Psoas muscle (tissue), 8 donors: Measurements from ENCODE around the gene SLC25A28. TPM values are rescaled to one million over a fixed set of nuclear protein-coding genes. Genes with fewer than 3 reads are reported as not detected.

Experiments used
- ATAC-seq, 4 donors: fragments of 200-7000 bp; cut with Tn5 transposase; one replicate each; pipeline ENCODE4 v1.9.1; 2020; ENCODE audit warnings: moderate library complexity in 3 of 4, mild to moderate bottlenecking in 2 of 4
- DNase-seq, 2 donors: peaks; one replicate each; pipeline ENCODE4 v3.0.0-alpha.2; 2020
- H3K27ac ChIP-seq: fragments of 200-600 bp; one replicate; pipeline ENCODE4 v1.8.0; 2022
- H3K27me3 ChIP-seq, 3 donors: fragments of 200-600 bp in 1 of 3; one replicate each; pipeline versions ENCODE4 v1.6.1 to v1.8.0; 2013 to 2022; ENCODE audit warnings: low read length in 2 of 3, mild to moderate bottlenecking in 2 of 3, moderate library complexity in 1 of 3; ENCODE audit not compliant: insufficient read depth in 3 of 3
- H3K36me3 ChIP-seq, 2 donors: fragments of 200-600 bp in 1 of 2; one replicate each; pipeline versions ENCODE4 v1.6.1 to v1.8.0; 2013 to 2022; ENCODE audit warnings: low read depth in 1 of 2, mild to moderate bottlenecking in 1 of 2, moderate library complexity in 1 of 2; ENCODE audit not compliant: insufficient read depth in 1 of 2
- H3K4me1 ChIP-seq: fragments of 200-600 bp; one replicate; pipeline ENCODE4 v1.8.0; 2022
- H3K4me3 ChIP-seq: fragments of 200-600 bp; one replicate; pipeline ENCODE4 v1.8.0; 2022; ENCODE audit warnings: mild to moderate bottlenecking
- H3K9me3 ChIP-seq: fragments of 200-600 bp; one replicate; pipeline ENCODE4 v1.8.0; 2022
- WGBS, 3 donors: extraction: QIAGEN DNeasy Blood & Tissue Kit; methylation state at CpG; one replicate each; pipeline versions ENCODE4 v1.1.6 to v1.1.7; 2013; 5-methylcytosine and 5-hydroxymethylcytosine counted together
- intact Hi-C, 2 donors: fragments of 100-400 bp; cut with DNase I; formaldehyde crosslinking; loops; one replicate each; pipeline versions ENCODE4 v1.11.0 to v1.14.2; 2022
- polyA plus RNA-seq, 3 donors: library from polyadenylated mRNA; stranded (reverse); fragments of 200-250 nt; gene quantifications; one replicate each; pipeline ENCODE4 v1.2.3, GENCODE V29; 2013
- total RNA-seq, 4 donors: library from RNA; stranded (reverse); fragmentation: NEBNext Ultra II Directional in 2 of 4; extraction: Animal tissue kit (Norgen Biotek cat#: 25700) in 2 of 4; gene quantifications; one replicate each; pipeline versions ENCODE4 v1.2.1 to v1.2.4, GENCODE V29; 2021 to 2023
- TF ChIP-seq, protein P1 (sequence below): fragments of 200-600 bp; IDR thresholded peaks from one replicate; pipeline ENCODE4 v1.8.0; 2022; ENCODE audit warnings: antibody characterized with exemption
- donor health status: healthy with polysubstance abuse.
- donor health status: DM: no; HTN: no; CAD: no; lungs with moderate emphysema.
- donor health status: Bipolar disorder and iron deficiency.
- donor health status: healthy.
- donor health status: DM: yes; HTN: yes; CAD: no.
- donor health status: DM: no; HTN: no; CAD: no.
- donor health status: DM: no; HTN: no; CAD: no.
- donor health status: DM: yes; HTN: yes; CAD: no.

SLC25A28 gene
- total and polyA plus RNA-seq, 7 donors = 30.6 to 69.8 (median 61.6) TPM

DNA sequence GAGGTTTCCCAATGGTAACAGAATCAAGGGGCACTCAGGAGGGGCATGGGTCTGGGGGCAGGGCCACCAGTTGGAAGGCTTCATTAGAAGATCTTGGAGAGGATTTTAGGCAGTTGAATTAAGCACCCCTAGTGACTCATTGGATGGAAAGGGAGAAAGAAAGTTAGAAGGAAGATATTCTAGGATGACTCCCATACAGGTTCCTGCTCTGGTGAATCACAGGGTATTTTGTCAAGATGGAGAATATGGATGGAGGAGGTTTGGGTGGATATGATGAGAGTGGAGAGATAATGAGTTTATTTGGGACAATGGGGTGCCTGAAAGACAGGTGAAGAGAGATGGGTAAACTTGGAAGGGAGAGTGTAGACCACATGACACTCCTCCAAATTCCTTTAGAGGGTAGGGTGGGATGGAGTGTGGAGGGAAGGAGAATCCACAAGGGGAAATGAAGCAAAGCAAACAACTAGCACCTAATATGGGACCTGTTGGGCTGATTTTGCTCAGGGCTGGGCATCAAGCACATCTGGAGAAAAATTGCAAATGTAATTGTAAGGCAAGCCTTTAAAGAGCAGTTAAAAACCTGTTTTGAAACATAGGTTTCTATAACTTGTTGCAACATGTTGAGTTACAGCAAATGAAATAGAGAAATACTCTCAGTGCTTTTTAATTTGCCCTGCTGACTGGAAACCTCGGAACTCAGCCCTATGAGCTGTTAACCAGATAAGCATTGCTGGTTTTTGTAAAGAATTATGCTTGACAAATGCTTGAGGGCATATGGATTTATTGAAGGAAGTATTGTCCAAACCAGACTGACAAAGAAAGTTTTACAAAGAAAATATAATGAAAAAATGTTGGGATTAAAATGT lies 36.2 kb upstream of the SLC25A28 start:
- H3K9me3 ChIP-seq = no peaks in the 10 kb centered on the region
- DNase-seq (no peak), ATAC-seq (no peak)
- no peak overlapping the region for H3K4me3 ChIP-seq
- H3K36me3 ChIP-seq = peaks cover 0 to 3% of the 10 kb centered on the region in 2 donors
- TF ChIP-seq, protein P1, sequence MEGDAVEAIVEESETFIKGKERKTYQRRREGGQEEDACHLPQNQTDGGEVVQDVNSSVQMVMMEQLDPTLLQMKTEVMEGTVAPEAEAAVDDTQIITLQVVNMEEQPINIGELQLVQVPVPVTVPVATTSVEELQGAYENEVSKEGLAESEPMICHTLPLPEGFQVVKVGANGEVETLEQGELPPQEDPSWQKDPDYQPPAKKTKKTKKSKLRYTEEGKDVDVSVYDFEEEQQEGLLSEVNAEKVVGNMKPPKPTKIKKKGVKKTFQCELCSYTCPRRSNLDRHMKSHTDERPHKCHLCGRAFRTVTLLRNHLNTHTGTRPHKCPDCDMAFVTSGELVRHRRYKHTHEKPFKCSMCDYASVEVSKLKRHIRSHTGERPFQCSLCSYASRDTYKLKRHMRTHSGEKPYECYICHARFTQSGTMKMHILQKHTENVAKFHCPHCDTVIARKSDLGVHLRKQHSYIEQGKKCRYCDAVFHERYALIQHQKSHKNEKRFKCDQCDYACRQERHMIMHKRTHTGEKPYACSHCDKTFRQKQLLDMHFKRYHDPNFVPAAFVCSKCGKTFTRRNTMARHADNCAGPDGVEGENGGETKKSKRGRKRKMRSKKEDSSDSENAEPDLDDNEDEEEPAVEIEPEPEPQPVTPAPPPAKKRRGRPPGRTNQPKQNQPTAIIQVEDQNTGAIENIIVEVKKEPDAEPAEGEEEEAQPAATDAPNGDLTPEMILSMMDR = no peak
- intact Hi-C loops = loop anchor here (5.0 kb wide), 1 partner anchor 34 kb away; the partner anchor contains the start of gene SLC25A28 (in 2 of the 2)
- no peak overlapping the region for H3K27ac ChIP-seq
- WGBS, 3 donors = 0 to 63% (median 0%) methylated on average over 1 of the region's 1 CpG
- peaks cover 4% of the 10 kb centered on the region for H3K4me1 ChIP-seq
- no peaks in the 10 kb centered on the region for H3K27me3 ChIP-seq

DNA sequence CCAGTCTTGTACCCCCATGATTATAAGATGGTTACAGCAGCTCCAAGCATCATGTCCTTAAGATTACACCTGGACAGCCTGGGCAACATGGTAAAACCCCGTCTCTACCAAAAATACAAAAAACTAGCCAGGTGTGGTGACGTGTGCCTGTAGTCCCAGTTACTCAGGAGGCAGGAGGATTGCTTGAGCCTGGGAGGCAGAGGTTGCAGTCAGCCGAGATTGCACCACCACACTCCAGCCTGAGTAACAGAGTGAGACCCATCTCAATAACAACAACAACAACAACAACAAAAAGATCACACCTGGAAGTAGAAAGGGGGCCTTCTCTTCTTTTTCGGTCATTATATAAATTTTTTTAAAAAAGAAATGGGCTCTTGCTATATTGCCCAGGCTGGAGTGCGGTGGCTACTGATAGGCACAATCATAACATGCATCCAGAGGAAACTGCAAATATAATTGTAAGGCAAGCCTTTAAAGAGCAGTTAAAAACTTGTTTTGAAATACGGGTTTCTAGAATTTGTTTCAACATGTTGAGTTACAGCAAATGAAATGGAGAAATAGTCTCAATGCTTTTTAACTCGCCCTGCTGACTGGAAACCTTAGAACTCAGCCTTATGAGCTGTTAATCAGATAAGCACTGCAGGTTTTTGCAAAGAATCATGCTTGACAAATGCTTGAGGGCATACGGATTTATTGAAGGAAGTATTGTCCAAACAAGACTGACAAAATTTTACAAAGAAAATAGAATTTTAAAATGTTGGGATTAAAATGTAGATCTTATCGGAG lies 34.3 kb upstream of the SLC25A28 start:
- H3K4me1 ChIP-seq = no peaks in the 10 kb centered on the region
- intact Hi-C loops = loop anchor here (5.0 kb wide), 1 partner anchor 32 kb away; the partner anchor contains the start of gene SLC25A28 (in 2 of the 2)
- 77 to 84% (median 81%) methylated on average over 9 of the region's 9 CpGs for WGBS, 3 donors
- H3K36me3 ChIP-seq = no peaks in the 10 kb centered on the region
- ATAC-seq (no peak), DNase-seq (no peak)
- no peaks in the 10 kb centered on the region for H3K9me3 ChIP-seq
- TF ChIP-seq, protein P1 = no peak
- no peak overlapping the region for H3K4me3 ChIP-seq
- H3K27me3 ChIP-seq = no peaks in the 10 kb centered on the region
- H3K27ac ChIP-seq = no peak overlapping the region

DNA sequence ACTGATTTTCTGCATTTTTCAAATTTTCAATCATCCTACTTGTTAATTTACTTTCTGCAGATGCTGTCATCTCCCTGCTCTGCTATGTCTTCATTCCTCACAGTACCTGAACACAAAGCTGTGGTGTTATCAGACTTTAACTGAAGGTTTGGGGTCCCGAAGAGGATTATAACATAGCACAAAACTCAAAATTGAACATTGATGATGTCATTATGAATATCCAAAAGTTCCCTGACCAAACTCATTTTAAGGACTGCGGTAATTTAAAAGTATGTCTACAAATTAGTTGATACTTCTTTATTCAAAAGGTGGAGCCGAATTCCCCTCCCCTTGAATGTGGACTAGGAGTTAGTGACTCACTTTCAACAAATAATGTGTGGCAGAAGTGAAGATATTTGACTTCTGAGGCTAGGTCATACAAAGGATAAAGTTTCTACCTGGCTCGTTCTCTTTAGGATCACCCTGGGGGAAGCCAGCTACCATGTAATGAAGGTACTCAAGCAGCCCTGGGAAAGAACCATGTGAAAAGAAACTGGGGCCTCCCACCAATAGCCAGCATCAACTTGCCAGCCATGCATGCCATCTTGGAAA lies 32.7 kb upstream of the SLC25A28 start:
- no peaks in the 10 kb centered on the region for H3K4me1 ChIP-seq
- no peaks in the 10 kb centered on the region for H3K27me3 ChIP-seq
- WGBS, 3 donors = 80 to 91% (median 83%) methylated on average over 4 of the region's 4 CpGs
- intact Hi-C loops = no loop called here
- TF ChIP-seq, protein P1 = no peak
- H3K27ac ChIP-seq = no peak overlapping the region
- H3K4me3 ChIP-seq = no peak overlapping the region
- no peaks in the 10 kb centered on the region for H3K36me3 ChIP-seq
- no peaks in the 10 kb centered on the region for H3K9me3 ChIP-seq
- DNase-seq (no peak), ATAC-seq (no peak)

DNA sequence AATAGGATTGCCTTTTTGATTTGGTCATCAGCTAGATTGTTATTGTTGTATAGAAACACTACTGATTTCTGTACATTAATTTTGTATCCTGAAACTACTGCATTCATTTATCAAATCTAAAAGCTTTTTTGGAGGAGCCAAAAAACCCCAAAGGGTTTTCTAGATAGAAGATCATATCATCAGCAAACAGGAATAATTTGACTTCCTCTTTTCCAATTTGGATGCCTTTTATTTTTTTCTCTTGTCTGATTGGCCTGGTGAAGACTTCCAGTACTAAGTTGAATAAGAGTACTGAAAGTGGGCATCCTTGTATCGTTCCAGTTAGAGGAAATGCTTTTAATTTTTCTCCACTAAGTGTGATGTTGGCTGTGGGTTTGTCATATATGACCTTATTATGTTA lies 28.5 kb upstream of the SLC25A28 start:
- ATAC-seq (no peak), DNase-seq (no peak)
- Histone ChIP-seq H3K27ac (no peak overlapping the region), H3K4me1 (no peaks in the 10 kb centered on the region), H3K36me3 (no peaks in the 10 kb centered on the region), H3K27me3 (peaks cover 0 to 13% (median 0%) of the 10 kb centered on the region in 3 donors), H3K9me3 (no peaks in the 10 kb centered on the region), H3K4me3 (no peak overlapping the region)
- TF ChIP-seq, protein P1 = no peak
- intact Hi-C loops = no loop called here
- WGBS, 3 donors = 0 to 93% (median 0%) methylated on average over 1 of the region's 1 CpG
